ENCODE measurements around the gene SEMA6A. TPM values are rescaled to one million over a fixed set of nuclear protein-coding genes. Genes with fewer than 3 reads are reported as not detected.

The SEMA6A gene
- total and polyA plus RNA-seq, 2 of the 13 experiments (the other 11 are each of a cell fraction or from before 2014, with no cell fraction given), result 5.1 to 6.5 TPM

- Histone ChIP-seq H3K9me3 (ENCODE audit: low read length) (no peaks in the 10 kb centered on the region), H3K9ac (ENCODE audit: insufficient read depth, low read depth, low read length) (no peak overlapping the region), H3K27me3 (ENCODE audit: control insufficient read depth in 1 of 2, insufficient read depth in 2 of 2, low read length in 2 of 2) (no peaks in the 10 kb centered on the region), H3K27ac (ENCODE audit: extremely low read length, insufficient read depth, low read length) (no peak overlapping the region), H2AFZ (ENCODE audit: low read length) (no peak overlapping the region), H4K20me1 (ENCODE audit: insufficient read depth, low read length) (no peaks in the 10 kb centered on the region), H3K4me1 (ENCODE audit: insufficient read depth, low read length) (peaks cover 11% of the 10 kb centered on the region), H3K36me3 (replicated peaks in 1 of 2; ENCODE audit: control insufficient read depth in 1 of 2, insufficient read depth in 2 of 2, low read length in 2 of 2) (no peaks in the 10 kb centered on the region), H3K4me2 (ENCODE audit: low read depth, low read length) (no peak overlapping the region), H3K4me3 (replicated peaks in 1 of 3; ENCODE audit: insufficient read depth in 1 of 3, low read depth in 2 of 3, low read length in 3 of 3) (no peak overlapping the region), H3K79me2 (ENCODE audit: insufficient read depth, low read length) (no peaks in the 10 kb centered on the region)
- no peak for TF ChIP-seq ZBTB43 (CRISPR knock-in tag; conservative IDR thresholded peaks at IDR 0.05)
- no peak for TF ChIP-seq RFX3 (CRISPR knock-in tag; IDR thresholded peaks at IDR 0.05)
- no peak for TF ChIP-seq ZNF569 (CRISPR knock-in tag; IDR thresholded peaks at IDR 0.05; ENCODE audit: borderline replicate concordance)
- no peak for TF ChIP-seq ZNF121 (CRISPR knock-in tag; IDR thresholded peaks at IDR 0.05)
- TF ChIP-seq, protein P1, sequence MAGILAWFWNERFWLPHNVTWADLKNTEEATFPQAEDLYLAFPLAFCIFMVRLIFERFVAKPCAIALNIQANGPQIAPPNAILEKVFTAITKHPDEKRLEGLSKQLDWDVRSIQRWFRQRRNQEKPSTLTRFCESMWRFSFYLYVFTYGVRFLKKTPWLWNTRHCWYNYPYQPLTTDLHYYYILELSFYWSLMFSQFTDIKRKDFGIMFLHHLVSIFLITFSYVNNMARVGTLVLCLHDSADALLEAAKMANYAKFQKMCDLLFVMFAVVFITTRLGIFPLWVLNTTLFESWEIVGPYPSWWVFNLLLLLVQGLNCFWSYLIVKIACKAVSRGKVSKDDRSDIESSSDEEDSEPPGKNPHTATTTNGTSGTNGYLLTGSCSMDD (CRISPR knock-in tag; IDR thresholded peaks at IDR 0.05), result no peak
- no peak for TF ChIP-seq DPF2 (CRISPR knock-in tag; IDR thresholded peaks at IDR 0.05; ENCODE audit: borderline replicate concordance, low read depth)
- no peak for TF ChIP-seq NRL (CRISPR knock-in tag; IDR thresholded peaks at IDR 0.05; ENCODE audit: borderline replicate concordance)
- no peak for TF ChIP-seq SRSF1 (optimal IDR thresholded peaks at IDR 0.05; ENCODE audit: low read depth, low read length)
- no peak for TF ChIP-seq ZNF256 (CRISPR knock-in tag; conservative IDR thresholded peaks at IDR 0.05)
- no peak for TF ChIP-seq ARNTL (CRISPR knock-in tag; IDR thresholded peaks at IDR 0.05)
- TF ChIP-seq, protein P2, sequence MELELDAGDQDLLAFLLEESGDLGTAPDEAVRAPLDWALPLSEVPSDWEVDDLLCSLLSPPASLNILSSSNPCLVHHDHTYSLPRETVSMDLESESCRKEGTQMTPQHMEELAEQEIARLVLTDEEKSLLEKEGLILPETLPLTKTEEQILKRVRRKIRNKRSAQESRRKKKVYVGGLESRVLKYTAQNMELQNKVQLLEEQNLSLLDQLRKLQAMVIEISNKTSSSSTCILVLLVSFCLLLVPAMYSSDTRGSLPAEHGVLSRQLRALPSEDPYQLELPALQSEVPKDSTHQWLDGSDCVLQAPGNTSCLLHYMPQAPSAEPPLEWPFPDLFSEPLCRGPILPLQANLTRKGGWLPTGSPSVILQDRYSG (CRISPR knock-in tag; IDR thresholded peaks at IDR 0.05), result no peak
- TF ChIP-seq CENPT (CRISPR knock-in tag; IDR thresholded peaks at IDR 0.05; ENCODE audit: low read depth), result no peak
- no peak for TF ChIP-seq U2AF2 (IDR thresholded peaks at IDR 0.05; ENCODE audit: low read depth, low read length)
- no peak for TF ChIP-seq RFX1 (IDR thresholded peaks at IDR 0.05)
- no peak for TF ChIP-seq SOX6 (IDR thresholded peaks at IDR 0.05)
- no peak for TF ChIP-seq SOX6 (CRISPR knock-in tag; IDR thresholded peaks at IDR 0.05)
- TF ChIP-seq, protein P3, sequence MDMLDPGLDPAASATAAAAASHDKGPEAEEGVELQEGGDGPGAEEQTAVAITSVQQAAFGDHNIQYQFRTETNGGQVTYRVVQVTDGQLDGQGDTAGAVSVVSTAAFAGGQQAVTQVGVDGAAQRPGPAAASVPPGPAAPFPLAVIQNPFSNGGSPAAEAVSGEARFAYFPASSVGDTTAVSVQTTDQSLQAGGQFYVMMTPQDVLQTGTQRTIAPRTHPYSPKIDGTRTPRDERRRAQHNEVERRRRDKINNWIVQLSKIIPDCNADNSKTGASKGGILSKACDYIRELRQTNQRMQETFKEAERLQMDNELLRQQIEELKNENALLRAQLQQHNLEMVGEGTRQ (IDR thresholded peaks at IDR 0.05; ENCODE audit: low read depth, low read length), result no peak
- TF ChIP-seq, protein P3 (CRISPR knock-in tag; IDR thresholded peaks at IDR 0.05; ENCODE audit: borderline replicate concordance), result no peak
- TF ChIP-seq ZNF713 (CRISPR knock-in tag; IDR thresholded peaks at IDR 0.05), result no peak
- no peak for TF ChIP-seq TAF15 (IDR thresholded peaks at IDR 0.05; ENCODE audit: low read depth, low read length, poor library complexity, severe bottlenecking)
- no peak for TF ChIP-seq ZNF747 (CRISPR knock-in tag; IDR thresholded peaks at IDR 0.05; ENCODE audit: borderline replicate concordance)
- no peak for TF ChIP-seq NR1H2 (CRISPR knock-in tag; IDR thresholded peaks at IDR 0.05; ENCODE audit: borderline replicate concordance, low read depth)
- WGBS (ENCODE audit: low lambda C conversion rate), result 92% methylated on average over 4 of the region's 4 CpGs
- BruUV-seq (replicated peaks), result no TSS peak
- intact Hi-C loops (cut with micrococcal nuclease; ENCODE audit: unreplicated experiment) (no loop called here), in situ Hi-C loops (cut with HindIII; ENCODE audit: extremely low pct_ligation_motif_present, low pct_unique_long_range_greater_than_20kb) (no loop called here)
- no peak for FAIRE-seq
- no peak for ATAC-seq
- POLR2A ChIA-PET, result no interaction called here
- CTCF ChIA-PET (ENCODE audit: low intra/inter-chr PET ratio, low total read pairs), result no interaction called here
- DNase-seq (ENCODE audit: low spot score), result no peak
Measured at GRCh38 chr5:116420540-116420939, 154.1 kb downstream of the SEMA6A start.

All from HepG2 (cell line).